GM12878 (cell line): Measurements from ENCODE around the gene TECPR1. TPM values are rescaled to one million over a fixed set of nuclear protein-coding genes. Genes with fewer than 3 reads are reported as not detected.

ENCODE experiments used
- ATAC-seq: fragments of 200-7000 bp; cut with Tn5 transposase; 3 replicates; pipeline ENCODE4 v1.9.1; 2020; ENCODE audit warnings: mild to moderate bottlenecking, moderate library complexity
- BruUV-seq: library from RNA; stranded (reverse); fragments of 400-500 nt; replicated peaks from 2 replicates; lab custom pipeline; 2021; lab: Mats Ljungman, UMichigan
- CTCF ChIA-PET: fragments of 300-600 bp; sonication (Branson Sonifier 250); formaldehyde crosslinking; extraction: SDS; loops from one replicate; lab custom pipeline; 2021; ENCODE audit warnings: inconsistent platforms; lab: Yijun Ruan, JAX
- POLR2A ChIA-PET: fragments of 350-600 bp; formaldehyde crosslinking; extraction: SDS; loops from one replicate; lab custom pipeline; 2021; ENCODE audit warnings: inconsistent platforms; lab: Charles Lee
- RAD21 ChIA-PET: fragments of 300-600 bp; sonication (Branson Sonifier 250); formaldehyde crosslinking; loops from one replicate; lab custom pipeline; 2023; ENCODE audit warnings: antibody characterized with exemption; ENCODE audit not compliant: unreplicated experiment; lab: Charles Lee
- SMC1A ChIA-PET: fragments of 300-600 bp; sonication (Branson Sonifier 250); formaldehyde crosslinking; loops from one replicate; lab custom pipeline; 2023; ENCODE audit not compliant: unreplicated experiment, uncharacterized antibody; lab: Charles Lee
- DNase-seq: peaks from one replicate; pipeline ENCODE4 v3.0.0-alpha.2; 2011; ENCODE audit warnings: low read depth, low spot score
- FAIRE-seq: peaks from 3 replicates; lab custom pipeline; 2011; peaks lifted over from hg19 to GRCh38; lab: Jason Lieb, UNC
- H2AFZ ChIP-seq: 2 replicates; pipeline ENCODE4 v1.6.0; 2011; ENCODE audit warnings: low read depth, low read length, control low read depth; ENCODE audit not compliant: control insufficient read depth
- H3K27ac ChIP-seq: 2 replicates; pipeline ENCODE4 v1.5.1; 2011; ENCODE audit warnings: control low read depth; ENCODE audit not compliant: control insufficient read depth, insufficient read depth
- H3K27me3 ChIP-seq, 2 experiments: replicated peaks in 1 of 2; 2 replicates each; pipeline versions ENCODE4 v1.6.0 to v1.6.1; 2011; ENCODE audit warnings: low read length in 1 of 2; ENCODE audit not compliant: control insufficient read depth in 2 of 2, insufficient read depth in 2 of 2
- H3K36me3 ChIP-seq, 2 experiments: 2 replicates each; pipeline ENCODE4 v1.5.1; 2011; ENCODE audit warnings: low read length in 1 of 2; ENCODE audit not compliant: control insufficient read depth in 2 of 2, insufficient read depth in 2 of 2
- H3K4me1 ChIP-seq: 2 replicates; pipeline ENCODE4 v1.6.1; 2011; ENCODE audit warnings: mild to moderate bottlenecking, low read length, moderate library complexity, mixed read lengths; ENCODE audit not compliant: control insufficient read depth, insufficient read depth
- H3K4me2 ChIP-seq: 2 replicates; pipeline ENCODE4 v1.6.0; 2011; ENCODE audit warnings: control low read depth; ENCODE audit not compliant: control insufficient read depth, insufficient read depth
- H3K4me3 ChIP-seq: fragments of 200-600 bp; sonication (generic); 2 replicates; pipeline ENCODE4 v1.5.1; 2016
- H3K79me2 ChIP-seq: 2 replicates; pipeline ENCODE4 v1.6.0; 2011; ENCODE audit warnings: low read length; ENCODE audit not compliant: control insufficient read depth, insufficient read depth
- H3K9ac ChIP-seq: 2 replicates; pipeline ENCODE4 v1.8.0; 2011; ENCODE audit warnings: low read length, control low read depth, mixed read lengths; ENCODE audit not compliant: control insufficient read depth, insufficient read depth
- H3K9me3 ChIP-seq: replicated peaks from 3 replicates; pipeline ENCODE4 v1.5.1; 2011; ENCODE audit warnings: mild to moderate bottlenecking, low read length; ENCODE audit not compliant: control insufficient read depth, insufficient read depth
- H4K20me1 ChIP-seq: 2 replicates; pipeline ENCODE4 v1.6.0; 2011; ENCODE audit not compliant: control insufficient read depth, insufficient read depth
- CHD2 ChIP-seq: IDR thresholded peaks from 2 replicates; pipeline ENCODE4 v1.6.1; 2011; ENCODE audit warnings: low read depth, low read length, improper control_type of control experiment, borderline replicate concordance
- FOS ChIP-seq: IDR thresholded peaks from 3 replicates; pipeline ENCODE4 v1.6.1; 2011; ENCODE audit warnings: borderline replicate concordance; ENCODE audit not compliant: insufficient read length; ENCODE audit errors: extremely low read depth
- MEF2B ChIP-seq: fragments of 450-650 bp; IDR thresholded peaks from 2 replicates; pipeline ENCODE4 v1.6.1; 2018; ENCODE audit warnings: mild to moderate bottlenecking, moderate library complexity; ENCODE audit not compliant: partially characterized antibody, poor library complexity, severe bottlenecking
- NBN ChIP-seq: fragments of 450-650 bp; IDR thresholded peaks from 2 replicates; pipeline ENCODE4 v1.6.1; 2016
- POLR2AphosphoS5 ChIP-seq: IDR thresholded peaks from 2 replicates; pipeline ENCODE4 v1.6.1; 2011; ENCODE audit warnings: mild to moderate bottlenecking, low read length, inconsistent platforms
- SIX5 ChIP-seq: IDR thresholded peaks from 2 replicates; pipeline ENCODE4 v1.6.1; 2011; ENCODE audit warnings: mild to moderate bottlenecking, low read depth, low read length, moderate library complexity; ENCODE audit not compliant: severe bottlenecking
- SRF ChIP-seq, 2 experiments: IDR thresholded peaks; 2 replicates each; pipeline ENCODE4 v1.6.1; 2011; ENCODE audit warnings: low read depth in 2 of 2, low read length in 2 of 2, mild to moderate bottlenecking in 1 of 2, moderate library complexity in 1 of 2
- WGBS: methylation state at CpG from one replicate; pipeline ENCODE4 v1.1.6; 2016; ENCODE audit warnings: low lambda C conversion rate; ENCODE audit not compliant: insufficient replicate concordance, insufficient coverage; ENCODE audit errors: missing lambda C conversion rate; 5-methylcytosine and 5-hydroxymethylcytosine counted together
- in situ Hi-C: fragments of 300-500 bp; cut with MboI; formaldehyde crosslinking; loops from 9 replicates; pipeline ENCODE4 v1.14.3; 2018; ENCODE audit warnings: mixed read lengths
- intact Hi-C: fragments of 100-400 bp; cut with micrococcal nuclease; formaldehyde crosslinking; loops from one replicate; pipeline ENCODE4 v1.14.2; 2022; ENCODE audit not compliant: unreplicated experiment
- polyA plus RNA-seq, 11 experiments: library from polyadenylated mRNA; depleted of rRNA in 4 of 11; unstranded in 6 of 11; stranded (reverse) in 5 of 11; fragments of >200 nt; fragmentation: Nextera tagmentation in 4 of 11; fragmentation: Illumina TruSeq in 1 of 11; extraction: Ambion mirVana in 4 of 11; extraction: Trizol in 1 of 11; gene quantifications; 1 replicate in 1 of 11; 2 replicates in 10 of 11; pipeline versions ENCODE4 v1.2.1 to v1.2.3, GENCODE V29; 2011 to 2016; ENCODE audit warnings: inconsistent platforms in 2 of 11, missing spikeins in 2 of 11, low read depth in 1 of 11
- total RNA-seq, 4 experiments: library from RNA; depleted of rRNA in 3 of 4; stranded (reverse); fragments of >200 nt in 3 of 4; fragmentation: Illumina TruSeq in 1 of 4; extraction: Trizol in 1 of 4; gene quantifications; 2 replicates each; pipeline versions ENCODE4 v1.2.1 to v1.2.3, GENCODE V29; 2013 to 2021
- TF ChIP-seq, protein P1 (sequence below): IDR thresholded peaks from 2 replicates; pipeline ENCODE4 v1.6.1; 2012; ENCODE audit warnings: mild to moderate bottlenecking, low read depth, low read length
- TF ChIP-seq, protein P2 (sequence below): IDR thresholded peaks from 2 replicates; pipeline ENCODE4 v1.6.1; 2011; ENCODE audit warnings: borderline replicate concordance, low read depth, mild to moderate bottlenecking, moderate library complexity, mixed read lengths, low read length; ENCODE audit not compliant: insufficient read depth; ENCODE audit errors: extremely low read length
- TF ChIP-seq, protein P3 (sequence below): fragments of 450-650 bp; IDR thresholded peaks from 2 replicates; pipeline ENCODE4 v1.6.1; 2017; ENCODE audit warnings: mild to moderate bottlenecking, low read depth, inconsistent platforms; ENCODE audit not compliant: poor library complexity, severe bottlenecking
- TF ChIP-seq, protein P4 (sequence below): IDR thresholded peaks from 2 replicates; pipeline ENCODE4 v1.6.1; 2012; ENCODE audit warnings: low read depth, low read length, improper control_type of control experiment

Gene TECPR1
- total and polyA plus RNA-seq, 10 of the 15 experiments (the other 5 are each of a cell fraction or from before 2014, with no cell fraction given) = 0.26 to 16.8 (median 4.2) TPM

DNA sequence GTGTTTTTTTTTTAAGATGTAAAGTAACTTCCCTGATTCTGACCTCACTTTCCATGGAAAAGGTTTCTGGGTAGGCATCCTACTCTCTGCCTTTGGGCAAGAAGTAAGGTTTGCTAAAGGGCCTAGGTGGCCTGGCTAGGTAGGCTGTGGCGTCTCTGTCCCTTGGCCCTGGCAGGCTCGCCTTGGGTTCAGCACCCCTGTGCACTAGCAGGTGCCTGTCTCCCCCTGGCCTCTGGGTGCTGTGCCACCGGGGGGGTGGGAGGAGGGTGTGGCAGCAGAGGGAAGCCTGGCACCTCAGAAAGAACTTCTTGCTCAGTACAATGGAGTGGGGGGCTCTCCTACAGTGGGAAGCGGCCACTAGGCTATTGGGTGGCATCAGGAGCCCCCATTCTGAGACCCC is 14.0 kb downstream of the TECPR1 start:
- no peak overlapping the region for H3K27ac ChIP-seq

More for the DNA sequence above, 14.0 kb downstream of the TECPR1 start:
- DNase-seq = no peak
- Histone ChIP-seq H3K27me3 (no peaks in the 10 kb centered on the region), H2AFZ (no peak overlapping the region)
- SMC1A ChIA-PET = no interaction called here
- POLR2A ChIA-PET = no interaction called here
- ATAC-seq = no peak
- TF ChIP-seq CHD2 (no peak), POLR2AphosphoS5 (no peak), NBN (no peak), SIX5 (no peak), FOS (no peak), SRF (IDR thresholded peaks at IDR 0.05; ENCODE audit: low read depth in 2 of 2, low read length in 2 of 2) (no peak), MEF2B (no peak)
- TF ChIP-seq, protein P1, sequence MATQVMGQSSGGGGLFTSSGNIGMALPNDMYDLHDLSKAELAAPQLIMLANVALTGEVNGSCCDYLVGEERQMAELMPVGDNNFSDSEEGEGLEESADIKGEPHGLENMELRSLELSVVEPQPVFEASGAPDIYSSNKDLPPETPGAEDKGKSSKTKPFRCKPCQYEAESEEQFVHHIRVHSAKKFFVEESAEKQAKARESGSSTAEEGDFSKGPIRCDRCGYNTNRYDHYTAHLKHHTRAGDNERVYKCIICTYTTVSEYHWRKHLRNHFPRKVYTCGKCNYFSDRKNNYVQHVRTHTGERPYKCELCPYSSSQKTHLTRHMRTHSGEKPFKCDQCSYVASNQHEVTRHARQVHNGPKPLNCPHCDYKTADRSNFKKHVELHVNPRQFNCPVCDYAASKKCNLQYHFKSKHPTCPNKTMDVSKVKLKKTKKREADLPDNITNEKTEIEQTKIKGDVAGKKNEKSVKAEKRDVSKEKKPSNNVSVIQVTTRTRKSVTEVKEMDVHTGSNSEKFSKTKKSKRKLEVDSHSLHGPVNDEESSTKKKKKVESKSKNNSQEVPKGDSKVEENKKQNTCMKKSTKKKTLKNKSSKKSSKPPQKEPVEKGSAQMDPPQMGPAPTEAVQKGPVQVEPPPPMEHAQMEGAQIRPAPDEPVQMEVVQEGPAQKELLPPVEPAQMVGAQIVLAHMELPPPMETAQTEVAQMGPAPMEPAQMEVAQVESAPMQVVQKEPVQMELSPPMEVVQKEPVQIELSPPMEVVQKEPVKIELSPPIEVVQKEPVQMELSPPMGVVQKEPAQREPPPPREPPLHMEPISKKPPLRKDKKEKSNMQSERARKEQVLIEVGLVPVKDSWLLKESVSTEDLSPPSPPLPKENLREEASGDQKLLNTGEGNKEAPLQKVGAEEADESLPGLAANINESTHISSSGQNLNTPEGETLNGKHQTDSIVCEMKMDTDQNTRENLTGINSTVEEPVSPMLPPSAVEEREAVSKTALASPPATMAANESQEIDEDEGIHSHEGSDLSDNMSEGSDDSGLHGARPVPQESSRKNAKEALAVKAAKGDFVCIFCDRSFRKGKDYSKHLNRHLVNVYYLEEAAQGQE = no peak
- TF ChIP-seq, protein P2, sequence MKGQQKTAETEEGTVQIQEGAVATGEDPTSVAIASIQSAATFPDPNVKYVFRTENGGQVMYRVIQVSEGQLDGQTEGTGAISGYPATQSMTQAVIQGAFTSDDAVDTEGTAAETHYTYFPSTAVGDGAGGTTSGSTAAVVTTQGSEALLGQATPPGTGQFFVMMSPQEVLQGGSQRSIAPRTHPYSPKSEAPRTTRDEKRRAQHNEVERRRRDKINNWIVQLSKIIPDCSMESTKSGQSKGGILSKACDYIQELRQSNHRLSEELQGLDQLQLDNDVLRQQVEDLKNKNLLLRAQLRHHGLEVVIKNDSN = no peak
- TF ChIP-seq, protein P3, sequence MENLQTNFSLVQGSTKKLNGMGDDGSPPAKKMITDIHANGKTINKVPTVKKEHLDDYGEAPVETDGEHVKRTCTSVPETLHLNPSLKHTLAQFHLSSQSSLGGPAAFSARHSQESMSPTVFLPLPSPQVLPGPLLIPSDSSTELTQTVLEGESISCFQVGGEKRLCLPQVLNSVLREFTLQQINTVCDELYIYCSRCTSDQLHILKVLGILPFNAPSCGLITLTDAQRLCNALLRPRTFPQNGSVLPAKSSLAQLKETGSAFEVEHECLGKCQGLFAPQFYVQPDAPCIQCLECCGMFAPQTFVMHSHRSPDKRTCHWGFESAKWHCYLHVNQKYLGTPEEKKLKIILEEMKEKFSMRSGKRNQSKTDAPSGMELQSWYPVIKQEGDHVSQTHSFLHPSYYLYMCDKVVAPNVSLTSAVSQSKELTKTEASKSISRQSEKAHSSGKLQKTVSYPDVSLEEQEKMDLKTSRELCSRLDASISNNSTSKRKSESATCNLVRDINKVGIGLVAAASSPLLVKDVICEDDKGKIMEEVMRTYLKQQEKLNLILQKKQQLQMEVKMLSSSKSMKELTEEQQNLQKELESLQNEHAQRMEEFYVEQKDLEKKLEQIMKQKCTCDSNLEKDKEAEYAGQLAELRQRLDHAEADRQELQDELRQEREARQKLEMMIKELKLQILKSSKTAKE = no peak
- TF ChIP-seq, protein P4, sequence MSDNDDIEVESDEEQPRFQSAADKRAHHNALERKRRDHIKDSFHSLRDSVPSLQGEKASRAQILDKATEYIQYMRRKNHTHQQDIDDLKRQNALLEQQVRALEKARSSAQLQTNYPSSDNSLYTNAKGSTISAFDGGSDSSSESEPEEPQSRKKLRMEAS = no peak
- TF ChIP-seq, all 136 proteins: peak for 0
- no peak overlapping the region for H3K4me2 ChIP-seq
- FAIRE-seq = no peak
- no peaks in the 10 kb centered on the region for H3K4me1 ChIP-seq
- ChIA-PET CTCF (no interaction called here), RAD21 (no interaction called here)
- H3K36me3 ChIP-seq = no peaks in the 10 kb centered on the region
- no peaks in the 10 kb centered on the region for H4K20me1 ChIP-seq
- H3K79me2 ChIP-seq = no peaks in the 10 kb centered on the region
- no peaks in the 10 kb centered on the region for H3K9me3 ChIP-seq
- WGBS = 100% methylated on average over 4 of the region's 4 CpGs
- intact Hi-C loops (no loop called here), in situ Hi-C loops (no loop called here)
- no TSS peak for BruUV-seq
- H3K4me3 ChIP-seq = no peak overlapping the region
- H3K9ac ChIP-seq = no peak overlapping the region
